ENCODE measurements around the gene CRX.

DNA sequence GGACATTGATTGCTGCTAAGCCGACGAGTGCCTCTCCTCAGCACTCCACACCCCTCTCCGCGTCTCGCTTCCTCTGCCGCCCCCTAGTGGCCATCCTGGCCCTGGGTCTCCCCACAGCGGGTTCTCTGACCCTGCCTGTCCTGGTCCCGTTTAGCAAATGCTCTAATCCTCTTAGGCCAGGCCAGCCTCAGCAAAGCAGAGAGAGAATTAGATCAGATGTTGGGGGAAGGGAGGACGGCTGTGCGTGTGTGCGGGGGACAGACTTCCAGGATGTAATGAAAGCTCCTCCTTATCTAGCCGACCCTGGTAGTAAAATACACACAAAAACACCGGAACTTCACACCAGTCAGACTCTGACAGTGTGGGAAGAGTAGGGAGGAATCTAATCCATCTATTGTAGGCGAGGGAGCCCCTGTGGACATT lies 41.8 kb downstream of the CRX start:
- TF ChIP-seq POLR2A (IDR thresholded peaks at IDR 0.05) (no peak), CTCF (IDR thresholded peaks at IDR 0.05) (peak; percentile 64 to 76 (median 73)), POLR2AphosphoS5 (IDR thresholded peaks at IDR 0.05) (no peak)

All from prostate gland (tissue), 2 donors.